Bronchial epithelial cell (primary cell): ENCODE measurements around the gene VPS72. TPM values are rescaled to one million over a fixed set of nuclear protein-coding genes. Genes with fewer than 3 reads are reported as not detected.

ENCODE experiments used
- DNase-seq: peaks from one replicate; pipeline ENCODE4 v3.0.0-alpha.2; 2010; ENCODE audit warnings: low read depth
- FAIRE-seq: peaks from 2 replicates; lab custom pipeline; 2011; peaks lifted over from hg19 to GRCh38; lab: Jason Lieb, UNC
- H3K27me3 ChIP-seq: 2 replicates; pipeline ENCODE4 v1.5.1; 2011; ENCODE audit warnings: low read length; ENCODE audit not compliant: control insufficient read depth, insufficient read depth
- H3K36me3 ChIP-seq: 2 replicates; pipeline ENCODE4 v1.5.1; 2011; ENCODE audit warnings: low read length; ENCODE audit not compliant: control insufficient read depth, insufficient read depth
- H3K4me3 ChIP-seq: 2 replicates; pipeline ENCODE4 v1.5.1; 2011; ENCODE audit warnings: mild to moderate bottlenecking, low read depth, low read length, control low read depth
- total RNA-seq: library from RNA; depleted of rRNA; stranded (reverse); fragments of >200 nt; gene quantifications from 2 replicates; pipeline ENCODE4 v1.2.1, GENCODE V29; 2014
- TF ChIP-seq, protein P1 (sequence below): IDR thresholded peaks from 2 replicates; pipeline ENCODE4 v1.5.1; 2011; ENCODE audit warnings: mild to moderate bottlenecking, moderate library complexity, low read length, control low read depth, inconsistent platforms; ENCODE audit not compliant: insufficient read depth, severe bottlenecking

The VPS72 gene
- total RNA-seq, 1 donor from 2014 or later, result 64.2 TPM

DNA sequence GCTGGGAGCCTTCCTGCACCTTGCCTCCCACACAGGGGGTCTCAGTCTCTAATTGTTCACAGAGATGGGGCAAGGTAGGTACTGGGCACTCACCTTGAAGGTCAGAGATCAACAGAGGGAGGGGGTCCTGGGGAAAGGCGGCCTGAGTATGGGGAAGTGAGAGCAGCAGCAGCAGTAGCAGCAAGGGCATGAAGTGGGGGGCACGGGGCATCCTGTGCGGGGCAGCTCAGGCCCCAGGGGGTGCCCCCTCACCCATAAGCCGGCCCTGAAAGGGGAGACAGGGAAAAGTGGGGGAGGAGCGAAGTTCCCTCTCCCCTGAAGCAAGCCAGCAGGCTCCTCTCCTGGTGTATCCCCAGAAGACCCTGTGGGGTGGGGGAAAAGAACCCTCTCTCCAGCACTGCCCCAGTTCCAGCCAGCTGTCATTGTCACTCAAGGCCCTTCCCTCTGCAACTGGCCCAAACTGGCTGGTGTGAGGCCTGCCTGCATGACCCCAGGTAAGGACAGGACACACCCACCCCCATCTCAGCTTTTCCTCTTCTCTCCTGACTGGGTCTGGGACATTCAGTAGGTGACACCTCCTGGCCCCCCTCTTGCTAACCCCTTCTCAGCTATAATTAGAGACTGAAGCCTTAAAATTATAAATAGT lies 47.5 kb downstream of the VPS72 start:
- H3K36me3 ChIP-seq, result no peaks in the 10 kb centered on the region
- DNase-seq, result no peak
- H3K27me3 ChIP-seq, result peaks cover 2% of the 10 kb centered on the region
- FAIRE-seq, result no peak
- no peak overlapping the region for H3K4me3 ChIP-seq
- TF ChIP-seq, protein P1, sequence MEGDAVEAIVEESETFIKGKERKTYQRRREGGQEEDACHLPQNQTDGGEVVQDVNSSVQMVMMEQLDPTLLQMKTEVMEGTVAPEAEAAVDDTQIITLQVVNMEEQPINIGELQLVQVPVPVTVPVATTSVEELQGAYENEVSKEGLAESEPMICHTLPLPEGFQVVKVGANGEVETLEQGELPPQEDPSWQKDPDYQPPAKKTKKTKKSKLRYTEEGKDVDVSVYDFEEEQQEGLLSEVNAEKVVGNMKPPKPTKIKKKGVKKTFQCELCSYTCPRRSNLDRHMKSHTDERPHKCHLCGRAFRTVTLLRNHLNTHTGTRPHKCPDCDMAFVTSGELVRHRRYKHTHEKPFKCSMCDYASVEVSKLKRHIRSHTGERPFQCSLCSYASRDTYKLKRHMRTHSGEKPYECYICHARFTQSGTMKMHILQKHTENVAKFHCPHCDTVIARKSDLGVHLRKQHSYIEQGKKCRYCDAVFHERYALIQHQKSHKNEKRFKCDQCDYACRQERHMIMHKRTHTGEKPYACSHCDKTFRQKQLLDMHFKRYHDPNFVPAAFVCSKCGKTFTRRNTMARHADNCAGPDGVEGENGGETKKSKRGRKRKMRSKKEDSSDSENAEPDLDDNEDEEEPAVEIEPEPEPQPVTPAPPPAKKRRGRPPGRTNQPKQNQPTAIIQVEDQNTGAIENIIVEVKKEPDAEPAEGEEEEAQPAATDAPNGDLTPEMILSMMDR, result no peak

DNA sequence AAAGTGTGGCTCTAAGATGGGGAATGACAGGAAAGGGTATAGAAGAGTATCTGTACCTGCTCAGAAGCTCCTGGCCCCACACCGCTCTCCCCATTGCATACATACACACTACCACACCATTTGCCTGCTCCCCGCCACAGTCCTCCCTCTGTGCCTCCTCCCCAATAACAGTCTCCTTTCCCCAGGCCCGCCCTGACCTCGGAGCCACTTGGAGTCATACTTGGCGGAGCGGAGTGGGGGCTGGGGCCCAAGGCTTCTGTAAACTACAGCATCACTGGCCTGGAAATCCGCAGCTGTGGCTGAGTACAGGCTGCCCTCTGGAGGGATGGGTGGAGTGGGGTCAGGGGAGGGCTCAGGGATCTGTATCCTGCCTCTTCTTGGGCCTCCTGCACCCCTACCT lies 52.2 kb downstream of the VPS72 start:
- no peak for DNase-seq
- Histone ChIP-seq H3K27me3 (no peaks in the 10 kb centered on the region), H3K4me3 (no peak overlapping the region), H3K36me3 (no peaks in the 10 kb centered on the region)
- TF ChIP-seq, protein P1, result no peak
- FAIRE-seq, result peak; percentile 52

DNA sequence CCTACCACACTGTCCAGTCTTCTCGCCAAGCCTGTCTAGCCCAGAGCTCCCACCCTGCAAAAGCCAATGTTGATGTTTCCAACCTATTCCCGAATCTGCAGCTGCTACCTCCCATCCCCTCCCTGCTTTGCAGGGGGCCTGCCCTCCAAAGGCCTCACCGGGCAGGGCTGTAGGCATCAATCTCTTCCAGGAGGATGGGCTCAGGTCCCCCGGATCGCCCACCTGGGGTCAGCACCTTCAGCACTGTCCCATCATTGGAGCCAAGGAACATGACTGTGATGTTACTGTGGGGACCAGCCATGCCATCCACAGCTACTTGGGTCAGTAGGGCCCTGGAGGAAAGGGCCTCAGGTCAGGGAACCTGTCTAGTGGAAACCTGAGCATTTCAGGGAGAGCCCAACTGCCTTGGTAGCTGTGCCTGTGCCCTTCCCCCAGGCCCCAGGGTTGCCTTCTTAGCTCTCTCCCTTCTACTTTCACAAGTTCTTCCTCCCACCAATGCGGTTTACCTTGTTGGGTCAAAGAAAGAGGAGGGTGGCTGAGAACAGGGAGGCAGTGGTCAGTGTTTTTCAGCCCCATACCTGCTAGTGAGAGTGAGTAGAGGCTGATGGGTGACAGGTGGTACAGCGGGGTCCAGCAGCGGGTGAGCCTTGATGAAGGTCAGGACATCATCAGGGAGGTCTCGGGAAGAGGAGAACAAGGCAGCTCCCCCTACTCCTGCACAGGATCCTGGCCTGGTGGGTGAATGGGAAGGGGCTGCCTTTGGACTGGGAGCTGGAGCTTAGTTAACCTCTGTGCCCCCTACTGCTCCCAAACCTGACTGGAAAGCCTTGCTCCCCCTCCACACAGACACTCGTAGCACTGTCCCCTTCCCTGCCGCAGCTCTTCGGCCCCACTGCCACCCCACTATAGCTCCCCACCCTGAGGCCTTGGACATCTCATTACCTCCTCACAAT lies 54.3 kb downstream of the VPS72 start:
- TF ChIP-seq, protein P1, result no peak
- no peak for FAIRE-seq
- H3K27me3 ChIP-seq, result no peaks in the 10 kb centered on the region
- no peak for DNase-seq
- no peak overlapping the region for H3K4me3 ChIP-seq
- no peaks in the 10 kb centered on the region for H3K36me3 ChIP-seq

DNA sequence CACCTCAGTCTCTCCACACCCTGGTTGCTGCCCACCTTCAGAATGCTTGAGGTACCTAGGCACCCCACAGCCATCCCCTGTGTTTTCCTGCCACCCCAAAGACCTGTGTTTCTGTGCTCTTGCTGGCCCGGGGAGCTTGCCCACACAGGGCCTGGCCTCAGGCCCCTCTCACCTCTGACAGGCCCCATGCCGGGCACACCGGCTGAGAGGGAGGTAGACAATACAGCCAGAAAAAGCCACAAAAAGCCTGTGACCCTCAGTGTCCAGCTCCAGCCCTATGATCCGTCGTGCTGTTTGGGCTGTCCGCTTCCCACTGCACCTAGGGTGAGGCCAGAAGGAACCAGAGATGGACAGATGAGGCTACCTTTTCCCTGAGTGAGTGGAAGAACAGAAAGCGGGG lies 55.0 kb downstream of the VPS72 start:
- Histone ChIP-seq H3K4me3 (no peak overlapping the region), H3K36me3 (no peaks in the 10 kb centered on the region), H3K27me3 (no peaks in the 10 kb centered on the region)
- FAIRE-seq (no peak), DNase-seq (no peak)
- TF ChIP-seq, protein P1, result no peak

DNA sequence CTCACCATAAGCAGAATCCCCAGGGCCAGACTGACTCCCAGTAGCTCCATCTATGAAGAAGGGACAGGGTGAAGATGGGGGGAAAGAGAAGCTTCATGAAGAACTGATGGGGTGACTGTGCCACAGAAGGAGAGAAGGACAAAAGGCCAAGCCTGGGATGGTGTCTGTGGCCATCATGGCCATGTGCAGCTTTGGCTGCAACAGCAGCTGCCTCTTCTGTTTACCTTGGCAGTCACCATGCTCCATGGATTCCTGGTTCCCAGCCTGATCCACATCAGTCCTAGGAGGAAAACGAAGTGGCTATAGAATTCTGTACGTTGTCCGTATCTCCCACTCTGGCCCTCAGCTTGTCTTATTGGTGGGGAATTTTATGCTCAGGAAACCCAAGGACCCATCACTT lies 55.6 kb downstream of the VPS72 start:
- no peak overlapping the region for H3K4me3 ChIP-seq
- FAIRE-seq (no peak), DNase-seq (no peak)
- H3K36me3 ChIP-seq, result no peaks in the 10 kb centered on the region
- TF ChIP-seq, protein P1, result no peak
- no peaks in the 10 kb centered on the region for H3K27me3 ChIP-seq
